Stimulated activated CD4-positive, alpha-beta T cell treated with anti-CD3 and anti-CD28 coated beads, Interleukin-2, amount 100 ng/mL, for 4 hours (primary cell): ENCODE data around the gene ZBTB43.

Experiments
- DNase-seq: peaks from one replicate; pipeline ENCODE4 v3.0.0-alpha.2; 2020; ENCODE audit warnings: low read depth

Gene ZBTB43

DNA sequence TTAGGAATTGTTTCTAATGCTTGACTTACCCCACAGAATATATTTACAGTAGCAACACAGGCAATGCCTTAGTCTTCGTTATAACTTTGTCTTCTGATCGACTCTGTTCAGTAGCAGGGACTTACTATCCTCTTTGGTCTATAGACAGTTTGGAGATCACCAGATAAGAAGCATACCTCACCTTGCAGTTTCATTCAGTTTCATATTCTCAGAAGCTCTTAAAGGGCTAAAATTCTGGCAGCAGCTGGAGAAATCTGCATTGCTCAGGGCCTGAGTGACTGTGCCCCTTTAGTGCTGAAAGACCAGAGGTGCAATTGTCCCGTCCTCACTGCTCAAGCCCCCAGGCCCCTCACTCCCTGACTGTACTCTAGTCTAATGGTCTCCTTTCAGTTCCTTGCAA, 26.0 kb downstream of the ZBTB43 start:
- no peak for DNase-seq

DNA sequence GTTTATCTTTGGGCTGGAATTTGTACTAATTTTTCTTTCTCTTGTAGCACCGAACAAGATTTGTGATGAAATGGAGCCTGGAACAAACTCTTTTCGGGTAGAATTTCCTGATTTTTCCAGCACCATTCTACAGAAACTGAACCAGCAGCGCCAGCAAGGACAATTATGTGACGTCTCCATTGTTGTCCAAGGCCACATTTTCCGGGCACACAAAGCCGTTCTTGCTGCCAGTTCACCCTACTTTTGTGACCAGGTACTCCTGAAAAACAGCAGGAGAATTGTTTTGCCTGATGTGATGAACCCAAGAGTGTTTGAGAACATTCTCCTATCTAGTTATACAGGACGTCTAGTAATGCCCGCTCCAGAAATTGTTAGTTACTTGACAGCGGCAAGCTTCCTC, 27.6 kb downstream of the ZBTB43 start:
- DNase-seq, result no peak

DNA sequence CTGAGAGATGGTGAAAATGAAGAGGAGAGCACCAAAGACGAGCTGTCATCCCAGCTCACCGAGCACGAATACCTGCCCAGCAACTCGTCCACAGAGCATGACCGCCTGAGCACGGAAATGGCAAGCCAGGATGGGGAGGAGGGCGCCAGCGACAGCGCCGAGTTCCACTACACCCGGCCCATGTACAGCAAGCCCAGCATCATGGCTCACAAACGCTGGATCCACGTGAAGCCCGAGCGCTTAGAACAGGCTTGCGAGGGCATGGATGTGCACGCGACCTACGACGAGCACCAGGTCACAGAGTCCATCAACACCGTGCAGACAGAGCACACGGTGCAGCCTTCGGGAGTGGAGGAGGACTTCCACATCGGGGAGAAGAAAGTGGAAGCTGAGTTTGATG, 28.2 kb downstream of the ZBTB43 start:
- DNase-seq, result no peak

DNA sequence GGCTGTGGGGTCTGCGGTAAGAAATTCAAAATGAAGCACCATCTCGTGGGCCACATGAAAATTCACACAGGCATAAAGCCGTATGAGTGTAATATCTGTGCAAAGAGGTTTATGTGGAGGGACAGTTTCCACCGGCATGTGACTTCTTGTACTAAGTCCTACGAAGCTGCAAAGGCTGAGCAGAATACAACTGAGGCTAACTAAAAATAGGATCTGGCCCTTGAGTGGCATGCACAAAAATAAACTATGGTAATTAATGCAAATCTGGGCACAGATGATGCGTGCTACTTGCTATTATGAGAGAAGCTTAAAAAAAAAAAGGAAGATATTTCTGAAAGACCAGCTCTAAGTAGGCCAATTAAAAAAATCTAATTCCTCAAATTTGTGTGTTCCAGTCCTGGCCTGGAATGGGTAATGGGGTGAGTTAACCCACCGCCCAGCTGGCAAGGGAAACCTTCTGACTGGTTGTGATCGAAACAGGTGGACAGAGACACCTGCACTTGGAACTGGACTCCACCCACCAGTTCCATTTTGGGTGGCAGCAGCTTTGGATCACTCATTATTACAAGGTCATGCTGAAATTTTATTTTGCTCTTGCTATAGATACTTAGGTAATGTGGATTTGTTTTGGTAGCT, 29.0 kb downstream of the ZBTB43 start:
- no peak for DNase-seq

DNA sequence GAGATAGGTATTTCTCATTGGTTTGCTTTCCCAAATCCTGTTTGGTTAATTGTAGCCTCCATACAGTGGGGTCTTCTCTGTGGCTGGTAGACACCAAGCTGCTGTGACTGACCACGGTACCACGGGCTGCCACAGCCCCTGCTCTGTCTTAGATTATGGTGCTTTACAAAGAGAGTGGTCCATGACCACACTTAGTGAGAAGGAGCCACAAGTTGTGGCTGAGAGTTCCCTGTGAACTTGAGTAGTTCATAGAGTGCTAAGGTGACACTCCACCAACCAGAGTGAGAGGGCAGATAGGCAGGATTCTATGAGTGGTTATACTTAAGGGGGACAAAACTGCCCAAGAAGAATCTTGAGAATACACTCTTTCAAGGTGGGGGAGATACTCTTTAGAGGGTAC, 29.8 kb downstream of the ZBTB43 start:
- no peak for DNase-seq

DNA sequence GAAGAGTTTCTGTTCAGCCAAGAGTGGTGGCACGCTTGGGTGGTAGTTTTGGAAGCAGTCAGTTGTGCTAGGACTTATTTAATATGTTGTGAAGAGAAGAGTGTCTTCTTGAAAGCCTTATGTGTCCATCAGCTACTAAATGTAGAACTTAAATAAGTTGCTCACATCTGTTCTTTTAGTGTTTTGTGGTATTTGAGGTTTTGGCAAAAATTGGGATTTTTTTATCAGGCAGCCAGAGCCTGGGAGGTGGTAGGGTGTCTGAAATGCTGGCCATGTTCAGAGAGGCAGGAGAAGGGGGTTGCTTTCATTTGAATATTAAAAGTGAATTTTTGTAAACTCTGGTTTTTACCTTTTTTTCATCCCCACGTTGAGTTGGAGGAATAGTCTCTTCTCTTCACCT, 31.4 kb downstream of the ZBTB43 start:
- DNase-seq, result no peak

DNA sequence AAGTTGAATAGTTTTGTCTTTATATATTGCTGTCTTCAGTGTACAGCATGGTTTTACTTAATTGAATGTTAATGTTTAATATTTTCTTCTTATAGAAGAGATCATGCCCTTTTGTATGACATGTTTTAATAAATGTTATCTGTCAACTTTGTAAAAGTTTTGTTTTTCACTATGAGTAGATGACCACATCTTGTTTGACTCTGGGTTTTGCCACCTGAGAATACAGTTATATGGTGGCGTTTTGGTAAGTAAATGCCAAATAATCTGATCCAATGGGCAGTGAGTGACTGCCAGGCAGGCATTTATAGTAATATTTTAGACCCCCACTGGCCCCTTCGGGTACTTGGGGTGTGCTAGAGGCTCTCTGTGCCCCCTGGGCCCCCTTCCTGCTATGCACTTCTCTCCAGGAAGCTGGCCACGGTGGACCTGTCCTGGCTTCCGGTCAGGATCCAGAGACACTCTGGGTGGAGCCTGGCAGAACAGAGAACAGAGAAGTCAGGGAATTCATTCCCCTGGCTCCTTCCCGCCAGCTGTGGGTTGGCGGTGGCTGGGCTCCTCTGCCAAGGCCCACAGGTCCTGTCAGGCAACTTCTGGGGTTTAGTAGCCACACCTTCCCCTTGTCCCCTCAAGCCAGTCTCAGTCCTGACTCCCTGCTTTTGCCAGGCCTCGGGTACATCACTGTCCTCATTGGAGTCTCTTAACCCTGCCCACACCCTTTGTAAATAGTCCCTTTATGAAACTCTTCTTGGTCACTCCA, 33.4 kb downstream of the ZBTB43 start:
- no peak for DNase-seq

DNA sequence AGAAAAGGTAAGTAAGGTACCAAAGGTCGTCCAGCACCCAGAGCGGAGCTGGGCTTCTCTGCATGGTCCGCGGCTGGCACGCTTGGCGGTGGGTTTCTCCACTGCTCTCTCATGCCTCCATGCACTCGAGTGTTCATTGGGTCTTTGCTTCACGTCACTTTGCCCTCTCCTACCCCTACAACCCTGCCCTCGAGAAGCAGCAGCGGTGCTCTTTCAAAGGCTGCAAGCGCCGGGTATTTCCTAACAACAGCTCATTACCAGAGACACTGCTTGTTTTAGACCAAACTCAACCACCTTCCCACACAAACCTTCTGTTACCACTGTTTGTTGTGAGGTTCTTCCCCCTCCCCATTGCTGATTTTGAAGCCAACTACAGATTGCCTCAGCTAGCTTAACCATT, 34.1 kb downstream of the ZBTB43 start:
- DNase-seq, result no peak

DNA sequence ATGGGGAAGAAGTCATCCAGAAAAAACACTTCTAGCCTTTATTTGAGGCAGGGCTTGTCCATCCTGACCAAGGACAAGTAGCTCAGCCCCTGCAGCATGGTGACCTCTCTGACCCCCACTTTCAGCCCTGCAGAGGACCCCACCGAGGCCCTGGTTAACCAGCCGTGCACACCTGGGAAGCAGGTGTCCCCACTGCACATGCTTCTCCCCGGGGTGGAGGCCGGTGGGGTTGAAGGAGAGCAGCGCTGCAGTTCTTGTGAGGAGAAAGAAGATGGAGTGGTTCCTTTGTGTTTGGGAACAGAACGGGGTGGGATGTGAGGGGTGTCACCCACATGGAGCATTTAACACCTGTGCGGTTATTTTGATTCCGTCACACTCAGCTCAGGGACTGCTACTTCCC, 34.5 kb downstream of the ZBTB43 start:
- no peak for DNase-seq

DNA sequence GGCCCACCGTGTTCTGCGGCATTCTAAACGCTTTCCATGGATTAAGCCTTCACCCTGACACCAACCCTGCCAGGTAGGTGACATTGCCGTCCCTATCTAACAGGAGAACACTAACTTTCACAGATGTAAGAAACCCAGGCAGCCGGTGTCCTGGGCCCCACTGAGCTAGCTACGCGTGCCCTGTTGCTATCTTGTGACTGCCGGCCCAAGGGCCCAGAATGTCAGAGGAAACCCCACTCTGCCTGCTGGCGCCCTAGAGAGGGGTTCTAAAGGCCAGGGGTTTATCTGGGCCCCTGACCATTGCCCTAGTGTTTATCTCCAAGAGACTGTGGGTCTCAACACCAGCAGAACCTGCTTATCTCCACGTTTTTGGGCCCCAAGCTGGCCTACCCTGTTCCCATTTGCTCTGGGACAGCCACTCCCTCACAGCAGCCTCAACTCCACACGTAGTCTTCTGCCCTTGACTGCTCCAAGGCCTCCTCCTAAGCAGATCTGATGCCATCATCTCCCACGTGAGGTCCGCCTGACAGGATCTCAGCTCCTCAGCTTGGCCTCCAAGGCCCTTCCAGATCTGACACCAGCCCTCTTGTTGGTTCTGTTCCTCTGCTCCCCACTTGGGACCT, 37.5 kb downstream of the ZBTB43 start:
- no peak for DNase-seq

DNA sequence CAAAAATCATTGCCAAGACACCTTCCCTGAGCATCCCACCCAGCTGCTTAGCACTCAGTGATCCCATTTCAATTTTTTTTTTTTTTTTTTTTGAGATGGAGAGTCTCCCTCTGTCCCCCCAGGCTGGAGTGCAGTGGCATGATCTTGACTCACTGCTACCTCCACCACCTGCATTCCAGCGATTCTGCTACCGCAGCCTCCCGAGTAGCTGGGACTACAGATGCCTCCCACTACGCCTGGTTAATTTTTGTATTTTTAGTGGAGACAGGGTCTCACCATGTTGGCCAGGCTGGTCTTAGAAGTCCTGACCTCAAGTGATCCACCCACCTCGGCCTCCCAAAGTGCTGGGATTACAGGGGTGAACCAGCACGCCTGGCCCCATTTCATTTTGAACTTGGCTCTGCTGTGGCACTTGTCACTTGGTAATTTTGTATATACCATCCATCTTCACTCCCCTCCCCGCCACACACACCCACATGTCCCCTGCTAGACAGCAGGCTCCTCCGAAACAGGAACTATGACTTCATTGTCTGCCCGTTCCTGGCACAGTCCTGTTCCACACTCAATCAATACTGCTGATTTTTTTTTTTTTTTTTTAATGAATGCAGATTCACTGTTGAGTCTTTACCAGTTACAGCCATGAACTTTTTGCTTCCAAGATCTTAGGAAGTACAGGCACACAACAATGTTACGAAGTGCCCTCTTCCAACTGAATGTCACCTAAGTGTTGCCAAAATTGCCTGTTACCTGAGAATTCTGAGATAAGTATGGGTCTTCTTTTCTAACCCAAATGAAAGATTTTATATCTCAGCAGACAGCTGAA, 38.3 kb downstream of the ZBTB43 start:
- no peak for DNase-seq

DNA sequence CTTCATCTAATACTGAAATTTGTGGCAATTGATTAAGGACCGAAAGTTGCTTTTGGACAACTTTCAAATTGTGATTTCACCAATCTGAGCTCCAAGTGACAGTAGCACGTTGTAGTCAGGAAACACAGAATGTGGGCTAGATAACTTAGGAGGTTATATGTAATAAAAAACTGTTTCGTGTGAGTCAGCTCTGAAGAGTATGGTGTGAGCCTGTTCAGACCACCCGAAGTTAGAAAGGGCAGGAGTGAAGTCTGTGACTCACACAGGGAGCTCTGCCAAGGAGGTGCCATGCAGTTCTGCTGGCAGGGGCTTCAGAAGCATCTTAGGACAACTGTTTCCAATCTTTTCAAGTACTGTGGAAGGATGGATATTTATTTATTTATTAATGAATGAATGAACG, 39.2 kb downstream of the ZBTB43 start:
- DNase-seq, result no peak

DNA sequence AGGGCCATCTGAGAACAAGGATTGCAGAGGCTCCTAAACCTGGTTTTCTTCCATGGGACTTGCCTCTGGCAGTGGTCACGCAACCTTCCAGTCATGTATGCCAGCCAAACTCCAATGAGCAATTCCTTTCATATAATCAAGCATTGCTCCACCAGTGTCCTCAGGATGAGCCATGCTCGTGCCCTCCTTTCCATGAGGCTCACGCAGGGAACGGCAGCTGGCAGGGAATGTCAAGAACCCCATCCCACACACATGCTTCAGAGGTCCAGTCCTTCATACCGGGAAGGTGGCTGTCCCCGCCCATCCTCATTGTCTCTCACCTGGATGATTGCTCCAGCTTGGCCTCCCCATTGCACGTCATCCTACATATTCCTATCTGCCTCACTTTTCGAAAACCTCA, 42.2 kb downstream of the ZBTB43 start:
- DNase-seq, result no peak

DNA sequence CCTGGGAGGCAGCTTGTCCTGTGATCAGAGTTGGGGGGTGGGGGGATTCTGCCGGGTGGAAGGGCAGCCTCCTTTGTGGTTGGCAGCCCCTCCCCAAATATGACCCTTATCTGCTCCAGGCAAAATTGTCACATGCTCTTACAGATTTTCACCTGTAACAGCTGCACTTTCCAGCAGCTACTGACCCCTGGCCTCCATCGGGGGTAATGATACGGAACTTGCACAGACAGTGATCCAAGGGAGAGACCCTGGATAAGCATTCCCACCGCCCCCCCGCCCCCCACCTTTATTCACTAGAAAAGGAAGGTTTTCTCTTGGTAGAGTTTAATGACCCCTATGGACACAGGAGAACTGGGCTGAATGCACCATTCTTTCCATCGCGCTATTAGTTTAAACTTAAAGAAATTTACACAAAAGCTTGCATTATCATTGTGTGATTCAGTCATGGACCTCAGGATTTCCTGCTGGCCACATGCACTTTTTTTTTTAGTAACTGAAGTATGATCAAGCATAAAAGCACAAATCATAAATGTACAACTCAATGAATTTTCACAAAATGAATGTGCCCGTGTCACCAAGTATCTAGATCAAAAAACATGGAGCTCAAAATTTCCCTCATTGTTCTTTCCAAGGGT, 44.9 kb downstream of the ZBTB43 start:
- DNase-seq, result no peak

DNA sequence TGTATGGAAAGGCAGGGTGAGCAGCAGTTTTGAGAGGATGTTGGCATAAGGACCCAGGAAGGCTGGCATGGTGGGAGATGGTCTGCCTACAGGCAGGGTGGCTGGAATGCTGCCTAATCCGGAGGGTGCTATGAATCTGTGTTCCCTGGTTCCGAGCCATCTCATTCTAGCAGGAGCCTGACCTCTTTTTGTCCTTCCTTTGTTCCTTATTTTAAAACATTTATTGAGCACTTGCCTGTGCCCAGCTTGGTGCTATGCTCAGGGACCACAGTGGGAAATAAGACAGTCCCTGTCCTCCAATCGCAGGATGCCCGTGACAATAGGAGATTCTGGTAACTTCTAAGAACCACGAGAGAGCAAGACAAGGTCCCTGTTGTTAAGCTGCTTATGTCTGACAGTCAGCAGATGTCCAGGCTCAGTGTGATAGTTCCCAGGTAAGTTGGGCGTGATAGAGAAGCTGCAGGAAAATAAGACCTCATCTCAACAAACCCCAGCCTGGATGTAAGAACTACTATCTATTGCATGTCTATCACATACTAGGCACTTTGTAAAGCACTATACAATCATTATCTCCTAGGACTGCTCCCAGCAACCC, 46.5 kb downstream of the ZBTB43 start:
- no peak for DNase-seq

DNA sequence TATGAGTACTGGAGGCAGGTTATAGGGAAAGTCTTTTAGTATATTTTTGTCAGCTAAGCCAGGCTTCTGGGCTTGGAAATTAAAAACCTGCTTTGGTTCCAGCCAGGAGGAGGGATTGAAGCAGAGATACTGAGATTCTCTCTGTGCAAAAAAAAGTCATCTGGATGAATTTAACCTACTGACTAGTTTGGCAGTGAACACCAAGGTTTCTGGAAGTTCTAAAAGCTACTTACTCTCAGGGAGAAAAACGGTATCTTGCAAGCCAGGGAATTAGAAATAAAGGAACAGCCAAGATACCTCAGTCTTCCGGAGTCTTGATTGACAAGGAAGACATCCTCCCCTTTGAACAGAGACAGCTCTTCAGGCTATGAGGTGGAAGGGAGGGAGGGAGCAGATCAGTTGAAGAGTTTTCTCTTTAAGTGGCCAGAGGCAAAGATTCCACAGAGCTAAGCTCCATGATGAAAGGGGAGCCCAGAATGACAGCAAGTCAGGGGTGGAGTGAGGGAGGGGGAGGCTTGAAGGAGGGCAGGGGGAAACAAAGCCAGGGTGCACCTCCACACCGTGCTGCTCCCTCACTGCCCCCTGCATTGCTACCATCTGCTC, 47.3 kb downstream of the ZBTB43 start:
- no peak for DNase-seq

DNA sequence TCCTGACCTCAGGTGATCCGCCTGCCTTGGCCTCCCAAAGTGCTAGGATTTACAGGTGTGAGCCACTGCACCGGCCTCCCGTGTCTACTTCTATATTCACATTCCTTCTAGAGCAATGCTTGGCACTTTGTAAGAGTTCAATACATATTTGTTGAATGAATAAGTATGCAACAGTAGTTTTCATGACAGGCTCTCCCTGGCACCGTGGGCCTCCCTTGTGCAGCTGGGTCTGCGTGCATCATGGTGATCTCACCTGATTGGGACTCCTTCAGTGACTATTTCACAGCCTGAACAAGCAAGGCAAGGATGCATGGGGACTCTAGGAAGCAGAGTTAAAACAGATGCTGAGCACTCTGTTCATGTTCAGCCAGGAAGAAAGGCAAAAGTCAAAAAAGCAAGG, 48.8 kb downstream of the ZBTB43 start:
- no peak for DNase-seq

DNA sequence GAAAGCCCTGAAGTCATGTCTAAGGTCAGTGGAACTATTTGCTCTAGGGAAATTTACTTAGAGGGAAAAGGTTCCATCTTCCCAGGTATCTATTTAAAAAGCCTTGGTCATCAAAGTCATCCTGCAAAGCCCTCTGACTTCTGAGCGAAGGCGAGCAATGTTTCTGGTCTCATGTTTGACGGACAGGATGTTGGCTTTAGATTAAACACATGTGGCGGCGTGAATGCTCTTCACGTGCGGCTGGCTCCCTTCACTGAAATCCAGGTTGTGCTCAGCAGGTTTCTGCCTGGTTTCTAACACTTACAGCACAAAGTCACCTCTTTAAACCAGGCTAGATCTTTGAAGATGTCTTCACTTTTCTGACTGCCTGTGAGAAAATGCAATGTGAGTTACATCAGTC, 49.9 kb downstream of the ZBTB43 start:
- no peak for DNase-seq

DNA sequence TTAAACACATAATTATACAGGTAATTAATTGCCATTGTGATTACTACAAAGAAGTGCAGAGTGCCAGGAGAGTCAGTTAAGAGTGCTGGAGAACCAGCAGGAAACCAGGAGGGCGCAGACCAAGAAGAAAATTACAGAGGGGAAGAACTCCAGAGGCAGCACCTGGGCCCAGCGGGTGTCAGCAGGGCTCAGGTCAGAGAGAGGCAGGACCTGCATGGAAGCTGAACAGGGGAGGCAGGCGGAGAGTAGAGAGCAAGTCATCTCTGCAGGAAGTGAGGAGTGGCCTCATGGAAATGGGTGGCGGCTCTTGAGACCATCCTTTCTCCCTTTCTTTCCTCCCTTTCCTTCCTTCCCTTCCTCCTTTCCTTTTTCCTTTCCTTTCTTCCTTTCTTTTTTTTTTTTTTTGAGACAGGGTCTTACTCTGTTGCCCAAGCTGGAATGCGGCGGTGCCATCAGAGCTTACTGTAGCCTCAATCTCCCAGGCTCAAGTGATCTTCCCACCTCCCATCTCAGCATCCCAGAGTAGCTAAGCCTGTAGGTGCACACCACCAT, 51.6 kb downstream of the ZBTB43 start:
- no peak for DNase-seq

DNA sequence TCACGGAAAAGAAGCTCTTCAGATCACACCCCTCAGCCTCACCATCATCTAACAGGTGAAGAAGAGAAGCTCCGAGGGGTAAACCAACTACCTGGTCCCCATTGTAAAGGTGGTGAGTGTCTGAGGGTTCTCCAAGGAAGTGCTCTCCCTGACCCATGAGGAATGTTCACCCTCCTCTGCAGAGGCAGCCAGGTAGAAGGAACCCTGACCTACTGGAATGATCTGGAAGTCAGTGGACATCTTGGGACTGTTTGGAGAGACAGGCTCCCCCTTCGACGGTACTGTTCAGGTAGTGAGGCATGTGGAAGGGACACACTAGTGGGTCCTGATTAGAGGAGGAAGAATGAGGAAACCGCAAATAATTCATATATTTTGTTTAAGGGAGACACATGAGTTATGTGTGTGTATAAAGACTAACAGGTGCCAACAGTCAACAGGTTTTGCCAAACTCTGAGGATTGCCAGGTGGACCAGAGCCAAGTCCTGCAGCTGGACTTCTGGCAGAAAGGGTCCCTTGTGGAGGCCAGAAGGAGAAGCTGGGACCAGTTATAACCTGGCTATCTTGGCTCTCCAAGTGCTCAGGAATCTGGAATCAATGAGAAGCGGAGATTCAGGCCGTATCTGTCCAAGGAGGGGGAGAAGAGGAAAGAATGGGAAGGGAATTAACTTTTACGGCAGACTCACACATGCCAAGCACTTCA, 52.6 kb downstream of the ZBTB43 start:
- no peak for DNase-seq
